Suprapubic skin (tissue), 4 donors: Measurements from ENCODE around the gene LRRC75A.

ENCODE experiments used
- EP300 ChIP-seq: sonication (generic); formaldehyde crosslinking; IDR thresholded peaks from one replicate; pipeline ENCODE4 v1.6.1; 2017; ENCODE audit warnings: antibody characterized with exemption
- POLR2A ChIP-seq, 2 donors: fragments of 450-650 bp; IDR thresholded peaks; one replicate each; pipeline ENCODE4 v1.6.1; 2017; ENCODE audit warnings: antibody characterized with exemption in 2 of 2, mild to moderate bottlenecking in 2 of 2, moderate library complexity in 2 of 2
- POLR2AphosphoS5 ChIP-seq, 3 donors: sonication (generic); formaldehyde crosslinking; IDR thresholded peaks; one replicate each; pipeline ENCODE4 v1.6.1; 2017; ENCODE audit warnings: antibody characterized with exemption in 3 of 3
- TF ChIP-seq, protein P1 (sequence below), 2 donors: fragments of 200-600 bp in 1 of 2; fragments of 450-650 bp in 1 of 2; sonication (generic) in 1 of 2; IDR thresholded peaks; one replicate each; pipeline ENCODE4 v1.5.1; 2016 to 2019; ENCODE audit warnings: antibody characterized with exemption in 2 of 2, mild to moderate bottlenecking in 1 of 2, moderate library complexity in 1 of 2

DNA sequence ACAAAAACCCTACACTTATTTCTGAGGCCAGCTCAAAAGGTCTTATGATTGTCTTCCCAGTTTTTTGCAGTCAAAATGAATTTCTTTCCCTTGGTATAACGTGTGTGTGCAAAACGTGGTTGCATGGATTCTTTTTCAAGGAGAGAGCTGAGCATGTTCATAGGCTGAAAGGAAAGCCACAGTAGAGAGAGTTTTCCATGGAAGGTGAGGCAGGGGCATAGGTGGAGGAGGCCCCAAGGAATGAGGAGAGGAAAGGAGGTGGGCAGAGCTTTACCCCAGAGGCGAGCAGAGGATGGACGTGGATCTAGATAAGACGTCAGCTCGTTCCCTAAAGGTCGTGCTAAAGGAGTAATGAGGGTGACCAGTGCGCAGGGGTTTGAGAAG lies 53.8 kb downstream of the LRRC75A start:
- TF ChIP-seq, protein P1, sequence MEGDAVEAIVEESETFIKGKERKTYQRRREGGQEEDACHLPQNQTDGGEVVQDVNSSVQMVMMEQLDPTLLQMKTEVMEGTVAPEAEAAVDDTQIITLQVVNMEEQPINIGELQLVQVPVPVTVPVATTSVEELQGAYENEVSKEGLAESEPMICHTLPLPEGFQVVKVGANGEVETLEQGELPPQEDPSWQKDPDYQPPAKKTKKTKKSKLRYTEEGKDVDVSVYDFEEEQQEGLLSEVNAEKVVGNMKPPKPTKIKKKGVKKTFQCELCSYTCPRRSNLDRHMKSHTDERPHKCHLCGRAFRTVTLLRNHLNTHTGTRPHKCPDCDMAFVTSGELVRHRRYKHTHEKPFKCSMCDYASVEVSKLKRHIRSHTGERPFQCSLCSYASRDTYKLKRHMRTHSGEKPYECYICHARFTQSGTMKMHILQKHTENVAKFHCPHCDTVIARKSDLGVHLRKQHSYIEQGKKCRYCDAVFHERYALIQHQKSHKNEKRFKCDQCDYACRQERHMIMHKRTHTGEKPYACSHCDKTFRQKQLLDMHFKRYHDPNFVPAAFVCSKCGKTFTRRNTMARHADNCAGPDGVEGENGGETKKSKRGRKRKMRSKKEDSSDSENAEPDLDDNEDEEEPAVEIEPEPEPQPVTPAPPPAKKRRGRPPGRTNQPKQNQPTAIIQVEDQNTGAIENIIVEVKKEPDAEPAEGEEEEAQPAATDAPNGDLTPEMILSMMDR (IDR thresholded peaks at IDR 0.05): no peak
- no peak for TF ChIP-seq EP300
- no peak for TF ChIP-seq POLR2A (IDR thresholded peaks at IDR 0.05)
- no peak for TF ChIP-seq POLR2AphosphoS5 (IDR thresholded peaks at IDR 0.05)
